Suprapubic skin (tissue), 3 donors: Measurements from ENCODE around the gene MSX2.

Experiments
- CTCF ChIP-seq, 2 donors: fragments of 200-600 bp in 1 of 2; fragments of 450-650 bp in 1 of 2; sonication (generic) in 1 of 2; IDR thresholded peaks; one replicate each; pipeline ENCODE4 v1.5.1; 2016 to 2019; ENCODE audit warnings: antibody characterized with exemption in 2 of 2, mild to moderate bottlenecking in 1 of 2, moderate library complexity in 1 of 2
- POLR2A ChIP-seq, 2 donors: fragments of 450-650 bp; IDR thresholded peaks; one replicate each; pipeline ENCODE4 v1.6.1; 2017; ENCODE audit warnings: antibody characterized with exemption in 2 of 2, mild to moderate bottlenecking in 2 of 2, moderate library complexity in 2 of 2

GRCh38 chr5:174773371-174773770 is 49.0 kb downstream of the MSX2 start:
- TF ChIP-seq CTCF (IDR thresholded peaks at IDR 0.05), result no peak
- no peak for TF ChIP-seq POLR2A (IDR thresholded peaks at IDR 0.05)
